ENCODE measurements around the gene P2RY6. TPM values are rescaled to one million over a fixed set of nuclear protein-coding genes. Genes with fewer than 3 reads are reported as not detected.

The P2RY6 gene
- total and polyA plus RNA-seq, 12 donors, result 0.83 to 13.0 (median 1.8) TPM

DNA sequence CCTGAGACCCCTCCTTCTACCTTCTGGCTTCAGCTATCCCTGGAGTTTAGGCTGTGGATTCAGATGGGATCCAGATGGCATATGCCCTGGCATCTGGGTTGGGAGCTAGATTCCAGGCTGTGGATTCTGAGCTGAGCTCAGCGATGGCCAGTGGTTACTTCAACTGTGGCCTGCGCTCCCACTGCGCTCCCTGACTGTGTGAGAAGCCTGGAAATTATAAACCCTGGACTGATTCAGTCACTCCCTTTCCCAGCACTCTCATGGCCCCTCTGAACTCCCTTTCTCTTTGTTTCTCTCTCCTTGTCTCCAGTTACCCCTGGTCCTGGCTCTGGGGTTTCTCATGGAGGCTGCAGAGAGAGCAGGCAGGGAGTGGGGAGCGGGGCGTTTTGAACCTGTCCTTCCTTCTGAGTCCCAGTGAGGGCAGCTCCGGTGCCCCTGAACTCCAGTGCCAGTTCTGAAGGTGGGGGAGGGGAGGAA lies 40.8 kb downstream of the P2RY6 start:
- whole genome bisulfite sequencing, 2 donors, result 37 to 48% methylated on average over 6 of the region's 6 CpGs
- intact Hi-C loops (cut with DNase I), result no loop called here
- H3K4me3 ChIP-seq, result peak overlapping the region; percentile 19 to 88 (median 74)
- DNase-seq (no peak), ATAC-seq (no peak)
- TF ChIP-seq CTCF (IDR thresholded peaks at IDR 0.05), result no peak
- peaks cover 0 to 20% (median 0%) of the 10 kb centered on the region in 9 donors for H3K36me3 ChIP-seq
- peaks cover 47 to 99% (median 85%) of the 10 kb centered on the region in 9 donors for H3K4me1 ChIP-seq
- H3K9me3 ChIP-seq, result no peaks in the 10 kb centered on the region
- peak overlapping the region; percentile 67 to 100 (median 98) for H3K27ac ChIP-seq
- peaks cover 0 to 20% (median 0%) of the 10 kb centered on the region in 7 donors for H3K27me3 ChIP-seq

DNA sequence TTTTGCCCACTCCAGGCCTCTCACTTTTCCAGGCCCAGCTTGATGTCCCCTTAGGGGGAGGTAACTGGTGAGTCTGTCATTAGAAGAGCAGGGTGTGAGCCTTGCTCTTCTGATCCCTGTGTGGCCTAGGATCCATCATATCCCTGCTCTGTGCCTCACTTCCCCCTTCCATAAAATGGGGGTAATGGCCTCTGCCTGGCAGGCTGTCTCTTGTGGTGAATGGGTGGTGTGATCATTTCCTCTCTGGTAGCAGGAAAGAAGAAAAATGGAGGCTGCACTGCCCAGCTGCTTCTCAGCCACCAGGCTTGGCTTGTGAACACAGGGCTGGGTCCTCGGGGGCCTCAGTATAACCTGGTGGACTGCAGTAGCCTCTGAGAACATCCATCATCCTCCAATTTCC lies 41.5 kb downstream of the P2RY6 start:
- H3K4me1 ChIP-seq, result peaks cover 49 to 97% (median 93%) of the 10 kb centered on the region in 9 donors
- peaks cover 0 to 20% (median 0%) of the 10 kb centered on the region in 9 donors for H3K36me3 ChIP-seq
- TF ChIP-seq CTCF (IDR thresholded peaks at IDR 0.05), result no peak
- peaks cover 0 to 12% (median 0%) of the 10 kb centered on the region in 7 donors for H3K27me3 ChIP-seq
- intact Hi-C loops (cut with DNase I), result no loop called here
- peak overlapping the region in 9 of 10 donors; percentile 67 to 88 (median 76) for H3K4me3 ChIP-seq
- H3K27ac ChIP-seq, result peak overlapping the region; percentile 69 to 100 (median 98)
- 42 to 53% methylated on average over 1 of the region's 1 CpG for WGBS, 2 donors
- H3K9me3 ChIP-seq, result no peaks in the 10 kb centered on the region
- ATAC-seq, result no peak
- no peak for DNase-seq

GRCh38 chr11:73314117-73314961 lies 42.2 kb downstream of the P2RY6 start:
- intact Hi-C loops (cut with DNase I), result no loop called here
- DNase-seq, result peak in 1 of 2 donors; percentile 54

More at GRCh38 chr11:73314117-73314961, 42.2 kb downstream of the P2RY6 start:
- Histone ChIP-seq H3K27me3 (peaks cover 0 to 5% (median 0%) of the 10 kb centered on the region in 7 donors), H3K9me3 (no peaks in the 10 kb centered on the region), H3K36me3 (peaks cover 0 to 23% (median 0%) of the 10 kb centered on the region in 9 donors), H3K4me3 (peak overlapping the region in 9 of 10 donors; percentile 67 to 88 (median 76)), H3K27ac (peak overlapping the region; percentile 69 to 100 (median 98)), H3K4me1 (peaks cover 49 to 100% (median 99%) of the 10 kb centered on the region in 9 donors)
- peak in 2 of 9 donors; percentile 16 to 18 for TF ChIP-seq CTCF (IDR thresholded peaks at IDR 0.05)
- 43 to 48% methylated on average over 11 of the region's 11 CpGs for WGBS, 2 donors
- ATAC-seq, result peak; percentile 21 to 64 (median 44)

Data from heart right ventricle (tissue), 16 donors.